Tibial artery (tissue), 4 donors: ENCODE measurements around the gene CMTR1.

Experiments used
- DNase-seq, 2 donors: peaks; one replicate each; pipeline ENCODE4 v3.0.0-alpha.2; 2019
- H3K27ac ChIP-seq, 2 donors: fragments of 200-600 bp; sonication (generic) in 1 of 2; 1 replicate in 1 of 2; 2 replicates in 1 of 2; pipeline ENCODE4 v1.5.1; 2018 to 2019; ENCODE audit warnings: mild to moderate bottlenecking in 1 of 2
- H3K27me3 ChIP-seq, 2 donors: fragments of 200-600 bp; sonication (generic) in 1 of 2; one replicate each; pipeline versions ENCODE4 v1.5.1 to v1.6.0; 2016 to 2019
- H3K36me3 ChIP-seq, 3 donors: fragments of 200-600 bp; sonication (generic) in 2 of 3; one replicate each; pipeline ENCODE4 v1.5.1; 2016 to 2019; ENCODE audit warnings: mild to moderate bottlenecking in 2 of 3
- H3K4me1 ChIP-seq, 4 donors: fragments of 200-600 bp; sonication (generic) in 2 of 4; 1 replicate in 3 of 4; 2 replicates in 1 of 4; pipeline ENCODE4 v1.5.1; 2016 to 2019
- H3K4me3 ChIP-seq, 2 donors: fragments of 200-600 bp; sonication (generic) in 1 of 2; 1 replicate in 1 of 2; 2 replicates in 1 of 2; pipeline ENCODE4 v1.5.1; 2018 to 2019; ENCODE audit warnings: mild to moderate bottlenecking in 2 of 2
- H3K9me3 ChIP-seq, 3 donors: fragments of 200-600 bp; sonication (generic) in 1 of 3; one replicate each; pipeline ENCODE4 v1.5.1; 2016 to 2019
- CTCF ChIP-seq, 2 experiments: fragments of 200-600 bp in 1 of 2; fragments of 450-650 bp in 1 of 2; IDR thresholded peaks; one replicate each; pipeline ENCODE4 v1.5.1; 2017 to 2019; ENCODE audit warnings: antibody characterized with exemption in 2 of 2, mild to moderate bottlenecking in 1 of 2, moderate library complexity in 1 of 2
- intact Hi-C: fragments of 100-400 bp; cut with DNase I; formaldehyde crosslinking; loops from one replicate; pipeline ENCODE4 v1.15.0; 2023; ENCODE audit warnings: low total_unique reads

CMTR1 gene

GRCh38 chr6:37449984-37450383 is 17.0 kb downstream of the CMTR1 start:
- no peak overlapping the region for H3K4me3 ChIP-seq
- intact Hi-C loops, result loop anchor here (5.0 kb wide), 1 partner anchor 48 kb away; no protein-coding TSS in a partner anchor
- H3K9me3 ChIP-seq, result no peaks in the 10 kb centered on the region
- no peaks in the 10 kb centered on the region for H3K27me3 ChIP-seq
- TF ChIP-seq CTCF (IDR thresholded peaks at IDR 0.05), result no peak
- DNase-seq, result no peak
- H3K4me1 ChIP-seq, result no peaks in the 10 kb centered on the region
- no peak overlapping the region for H3K27ac ChIP-seq
- H3K36me3 ChIP-seq, result peaks cover 72 to 99% (median 87%) of the 10 kb centered on the region in 3 donors

- H3K9me3 ChIP-seq, result no peaks in the 10 kb centered on the region
- H3K36me3 ChIP-seq, result peaks cover 56 to 99% (median 85%) of the 10 kb centered on the region in 3 donors
- no peak overlapping the region for H3K4me3 ChIP-seq
- H3K27me3 ChIP-seq, result no peaks in the 10 kb centered on the region
- H3K4me1 ChIP-seq, result no peaks in the 10 kb centered on the region
- intact Hi-C loops, result loop anchor here (5.0 kb wide), 1 partner anchor 49 kb away; no protein-coding TSS in a partner anchor
- no peak for DNase-seq
- TF ChIP-seq CTCF (IDR thresholded peaks at IDR 0.05), result no peak
- H3K27ac ChIP-seq, result no peak overlapping the region
These were observed 18.6 kb downstream of the CMTR1 start for GRCh38 chr6:37451441-37452193.

- Histone ChIP-seq H3K36me3 (peaks cover 46 to 99% (median 80%) of the 10 kb centered on the region in 3 donors), H3K27me3 (no peaks in the 10 kb centered on the region), H3K9me3 (no peaks in the 10 kb centered on the region), H3K4me1 (no peaks in the 10 kb centered on the region), H3K27ac (no peak overlapping the region), H3K4me3 (no peak overlapping the region)
- no peak for TF ChIP-seq CTCF (IDR thresholded peaks at IDR 0.05)
- no peak for DNase-seq
- intact Hi-C loops, result loop anchor here (5.0 kb wide), 1 partner anchor 50 kb away; no protein-coding TSS in a partner anchor
These were observed 19.5 kb downstream of the CMTR1 start for GRCh38 chr6:37452522-37452921.

- peaks cover 44 to 99% (median 81%) of the 10 kb centered on the region in 3 donors for H3K36me3 ChIP-seq
- no peak for TF ChIP-seq CTCF (IDR thresholded peaks at IDR 0.05)
- no peaks in the 10 kb centered on the region for H3K4me1 ChIP-seq
- H3K9me3 ChIP-seq, result no peaks in the 10 kb centered on the region
- intact Hi-C loops, result loop anchor here (5.0 kb wide), 1 partner anchor 52 kb away; no protein-coding TSS in a partner anchor
- H3K4me3 ChIP-seq, result no peak overlapping the region
- DNase-seq, result no peak
- H3K27ac ChIP-seq, result no peak overlapping the region
- H3K27me3 ChIP-seq, result no peaks in the 10 kb centered on the region
These were observed 21.6 kb downstream of the CMTR1 start for GRCh38 chr6:37454420-37455140.

- H3K36me3 ChIP-seq, result peaks cover 42 to 100% (median 85%) of the 10 kb centered on the region in 3 donors
- no peak overlapping the region for H3K27ac ChIP-seq
- H3K27me3 ChIP-seq, result no peaks in the 10 kb centered on the region
- intact Hi-C loops, result no loop called here
- no peak for DNase-seq
- H3K4me3 ChIP-seq, result no peak overlapping the region
- H3K9me3 ChIP-seq, result no peaks in the 10 kb centered on the region
- TF ChIP-seq CTCF (IDR thresholded peaks at IDR 0.05), result no peak
- H3K4me1 ChIP-seq, result no peaks in the 10 kb centered on the region
These were observed 23.1 kb downstream of the CMTR1 start for GRCh38 chr6:37456126-37456525.
